GM19463 (cell line): ENCODE results near the gene UFC1.
A peak's percentile ranks its signal among the peaks of the same experiment; 100 is the strongest.

Experiments used
- ATAC-seq: cut with Tn5 transposase; IDR thresholded peaks from one replicate; pipeline ENCODE4 v1.9.1; 2021; ENCODE audit warnings: mild to moderate bottlenecking, moderate library complexity; ENCODE audit not compliant: unreplicated experiment

Gene UFC1

GRCh38 chr1:161168906-161169305 lies 15.1 kb downstream of the UFC1 start:
- ATAC-seq = no peak

GRCh38 chr1:161171191-161171590 lies 17.4 kb downstream of the UFC1 start:
- ATAC-seq = no peak

- ATAC-seq = no peak
Observed at GRCh38 chr1:161171696-161172095, 17.9 kb downstream of the UFC1 start.

- no peak for ATAC-seq
Observed at GRCh38 chr1:161172349-161172748, 18.6 kb downstream of the UFC1 start.

GRCh38 chr1:161172776-161173376 lies 19.1 kb downstream of the UFC1 start:
- no peak for ATAC-seq

GRCh38 chr1:161173711-161174110 lies 19.9 kb downstream of the UFC1 start:
- no peak for ATAC-seq

- no peak for ATAC-seq
Observed at GRCh38 chr1:161174911-161175310, 21.1 kb downstream of the UFC1 start.

- ATAC-seq = no peak
Observed at GRCh38 chr1:161175771-161176453, 22.1 kb downstream of the UFC1 start.

- ATAC-seq = no peak
Observed at GRCh38 chr1:161176468-161177111, 22.8 kb downstream of the UFC1 start.

- peak; percentile 78 for ATAC-seq
Observed at GRCh38 chr1:161177112-161177935, 23.5 kb downstream of the UFC1 start, which contains the start of gene B4GALT3. TSS of gene B4GALT3 (minus strand) at chr1:161177507. CDS start at chr1:161176060, 1,447 bp downstream.

GRCh38 chr1:161177936-161178244 lies 24.1 kb downstream of the UFC1 start:
- ATAC-seq = no peak

GRCh38 chr1:161179698-161180097 lies 25.9 kb downstream of the UFC1 start:
- ATAC-seq = no peak

- no peak for ATAC-seq
Observed at GRCh38 chr1:161180639-161181038, 26.9 kb downstream of the UFC1 start.

GRCh38 chr1:161182214-161182613 lies 28.4 kb downstream of the UFC1 start:
- ATAC-seq = peak; percentile 49

- peak; percentile 63 for ATAC-seq
Observed at GRCh38 chr1:161185282-161185682, 31.5 kb downstream of the UFC1 start.

- ATAC-seq = peak; percentile 20
Observed at GRCh38 chr1:161185732-161186311, 32.0 kb downstream of the UFC1 start.

GRCh38 chr1:161187311-161187710 lies 33.5 kb downstream of the UFC1 start:
- ATAC-seq = no peak

GRCh38 chr1:161188381-161188780 lies 34.6 kb downstream of the UFC1 start:
- no peak for ATAC-seq

GRCh38 chr1:161189036-161189435 lies 35.3 kb downstream of the UFC1 start:
- ATAC-seq = no peak

GRCh38 chr1:161190962-161191521 lies 37.3 kb downstream of the UFC1 start:
- ATAC-seq = no peak

GRCh38 chr1:161191971-161192370 lies 38.2 kb downstream of the UFC1 start:
- no peak for ATAC-seq
